GM12878 (cell line): ENCODE results near the gene CRYBA2. TPM values are rescaled to one million over a fixed set of nuclear protein-coding genes. Genes with fewer than 3 reads are reported as not detected.

Experiments used
- ATAC-seq: fragments of 200-7000 bp; cut with Tn5 transposase; 3 replicates; pipeline ENCODE4 v1.9.1; 2020; ENCODE audit warnings: mild to moderate bottlenecking, moderate library complexity
- BruUV-seq: library from RNA; stranded (reverse); fragments of 400-500 nt; replicated peaks from 2 replicates; lab custom pipeline; 2021; lab: Mats Ljungman, UMichigan
- CTCF ChIA-PET: fragments of 300-600 bp; sonication (Branson Sonifier 250); formaldehyde crosslinking; extraction: SDS; loops from one replicate; lab custom pipeline; 2021; ENCODE audit warnings: inconsistent platforms; lab: Yijun Ruan, JAX
- POLR2A ChIA-PET: fragments of 350-600 bp; formaldehyde crosslinking; extraction: SDS; loops from one replicate; lab custom pipeline; 2021; ENCODE audit warnings: inconsistent platforms; lab: Charles Lee
- RAD21 ChIA-PET: fragments of 300-600 bp; sonication (Branson Sonifier 250); formaldehyde crosslinking; loops from one replicate; lab custom pipeline; 2023; ENCODE audit warnings: antibody characterized with exemption; ENCODE audit not compliant: unreplicated experiment; lab: Charles Lee
- SMC1A ChIA-PET: fragments of 300-600 bp; sonication (Branson Sonifier 250); formaldehyde crosslinking; loops from one replicate; lab custom pipeline; 2023; ENCODE audit not compliant: unreplicated experiment, uncharacterized antibody; lab: Charles Lee
- DNase-seq: peaks from one replicate; pipeline ENCODE4 v3.0.0-alpha.2; 2011; ENCODE audit warnings: low read depth, low spot score
- FAIRE-seq: peaks from 3 replicates; lab custom pipeline; 2011; peaks lifted over from hg19 to GRCh38; lab: Jason Lieb, UNC
- H2AFZ ChIP-seq: 2 replicates; pipeline ENCODE4 v1.6.0; 2011; ENCODE audit warnings: low read depth, low read length, control low read depth; ENCODE audit not compliant: control insufficient read depth
- H3K27ac ChIP-seq: 2 replicates; pipeline ENCODE4 v1.5.1; 2011; ENCODE audit warnings: control low read depth; ENCODE audit not compliant: control insufficient read depth, insufficient read depth
- H3K27me3 ChIP-seq, 2 experiments: replicated peaks in 1 of 2; 2 replicates each; pipeline versions ENCODE4 v1.6.0 to v1.6.1; 2011; ENCODE audit warnings: low read length in 1 of 2; ENCODE audit not compliant: control insufficient read depth in 2 of 2, insufficient read depth in 2 of 2
- H3K36me3 ChIP-seq, 2 experiments: 2 replicates each; pipeline ENCODE4 v1.5.1; 2011; ENCODE audit warnings: low read length in 1 of 2; ENCODE audit not compliant: control insufficient read depth in 2 of 2, insufficient read depth in 2 of 2
- H3K4me1 ChIP-seq: 2 replicates; pipeline ENCODE4 v1.6.1; 2011; ENCODE audit warnings: mild to moderate bottlenecking, low read length, moderate library complexity, mixed read lengths; ENCODE audit not compliant: control insufficient read depth, insufficient read depth
- H3K4me2 ChIP-seq: 2 replicates; pipeline ENCODE4 v1.6.0; 2011; ENCODE audit warnings: control low read depth; ENCODE audit not compliant: control insufficient read depth, insufficient read depth
- H3K4me3 ChIP-seq: fragments of 200-600 bp; sonication (generic); 2 replicates; pipeline ENCODE4 v1.5.1; 2016
- H3K79me2 ChIP-seq: 2 replicates; pipeline ENCODE4 v1.6.0; 2011; ENCODE audit warnings: low read length; ENCODE audit not compliant: control insufficient read depth, insufficient read depth
- H3K9ac ChIP-seq: 2 replicates; pipeline ENCODE4 v1.8.0; 2011; ENCODE audit warnings: low read length, control low read depth, mixed read lengths; ENCODE audit not compliant: control insufficient read depth, insufficient read depth
- H3K9me3 ChIP-seq: replicated peaks from 3 replicates; pipeline ENCODE4 v1.5.1; 2011; ENCODE audit warnings: mild to moderate bottlenecking, low read length; ENCODE audit not compliant: control insufficient read depth, insufficient read depth
- H4K20me1 ChIP-seq: 2 replicates; pipeline ENCODE4 v1.6.0; 2011; ENCODE audit not compliant: control insufficient read depth, insufficient read depth
- ASH2L ChIP-seq: fragments of 300-600, 200-600 bp; sonication (generic); IDR thresholded peaks from 2 replicates; pipeline ENCODE4 v1.6.1; 2017; ENCODE audit warnings: low read depth, mild to moderate bottlenecking, borderline replicate concordance
- BACH1 ChIP-seq: fragments of 450-650 bp; IDR thresholded peaks from 2 replicates; pipeline ENCODE4 v1.6.1; 2017; ENCODE audit warnings: mild to moderate bottlenecking, borderline replicate concordance
- BMI1 ChIP-seq: fragments of 450-650 bp; IDR thresholded peaks from 2 replicates; pipeline ENCODE4 v1.6.1; 2016; ENCODE audit warnings: mild to moderate bottlenecking, moderate library complexity, borderline replicate concordance
- FOXK2 ChIP-seq: fragments of 450-650 bp; IDR thresholded peaks from 2 replicates; pipeline ENCODE4 v1.6.1; 2017; ENCODE audit warnings: mild to moderate bottlenecking, moderate library complexity
- FOXM1 ChIP-seq: IDR thresholded peaks from 2 replicates; pipeline ENCODE4 v1.6.1; 2012; ENCODE audit warnings: low read depth, mild to moderate bottlenecking, inconsistent platforms, low read length, moderate library complexity
- GABPA ChIP-seq: IDR thresholded peaks from 2 replicates; pipeline ENCODE4 v1.6.1; 2014; ENCODE audit warnings: antibody characterized with exemption, low read depth, mild to moderate bottlenecking, inconsistent platforms
- HDAC6 ChIP-seq: fragments of 200-600 bp; sonication (generic); IDR thresholded peaks from one replicate; pipeline ENCODE4 v1.8.0; 2017; ENCODE audit warnings: antibody characterized with exemption; ENCODE audit not compliant: unreplicated experiment
- JUNB ChIP-seq: IDR thresholded peaks from 2 replicates; pipeline ENCODE4 v1.6.1; 2016; ENCODE audit warnings: antibody characterized with exemption, mild to moderate bottlenecking
- NRF1 ChIP-seq: conservative IDR thresholded peaks from 2 replicates; pipeline ENCODE4 v1.6.1; 2011; ENCODE audit warnings: mild to moderate bottlenecking, low read depth, low read length, improper control_type of control experiment
- PAX5 ChIP-seq: IDR thresholded peaks from 2 replicates; pipeline ENCODE4 v1.6.1; 2011; ENCODE audit warnings: low read depth, low read length, borderline replicate concordance
- POLR2AphosphoS2 ChIP-seq: IDR thresholded peaks from 2 replicates; pipeline ENCODE4 v1.6.1; 2011; ENCODE audit warnings: low read depth, mild to moderate bottlenecking, low read length, improper control_type of control experiment, moderate library complexity
- RCOR1 ChIP-seq: conservative IDR thresholded peaks from 2 replicates; pipeline ENCODE4 v1.6.1; 2012; ENCODE audit warnings: low read depth, low read length, improper control_type of control experiment
- SMAD5 ChIP-seq: IDR thresholded peaks from 2 replicates; pipeline ENCODE4 v1.6.1; 2016; ENCODE audit warnings: antibody characterized with exemption, low read depth
- SMC3 ChIP-seq: IDR thresholded peaks from 2 replicates; pipeline ENCODE4 v1.6.1; 2011; ENCODE audit warnings: low read length, improper control_type of control experiment, borderline replicate concordance
- SPI1 ChIP-seq: IDR thresholded peaks from 2 replicates; pipeline ENCODE4 v1.6.1; 2011; ENCODE audit warnings: low read depth, mild to moderate bottlenecking, low read length, moderate library complexity, borderline replicate concordance; ENCODE audit not compliant: insufficient read depth
- ZNF217 ChIP-seq: fragments of 450-650 bp; IDR thresholded peaks from 2 replicates; pipeline ENCODE4 v1.6.1; 2017; ENCODE audit warnings: antibody characterized with exemption, mild to moderate bottlenecking
- ZNF274 ChIP-seq: IDR thresholded peaks from one replicate; pipeline ENCODE4 v1.8.0; 2011; ENCODE audit not compliant: insufficient read length, insufficient read depth
- WGBS: methylation state at CpG from one replicate; pipeline ENCODE4 v1.1.6; 2016; ENCODE audit warnings: low lambda C conversion rate; ENCODE audit not compliant: insufficient replicate concordance, insufficient coverage; ENCODE audit errors: missing lambda C conversion rate; 5-methylcytosine and 5-hydroxymethylcytosine counted together
- in situ Hi-C: fragments of 300-500 bp; cut with MboI; formaldehyde crosslinking; loops from 9 replicates; pipeline ENCODE4 v1.14.3; 2018; ENCODE audit warnings: mixed read lengths
- intact Hi-C: fragments of 100-400 bp; cut with micrococcal nuclease; formaldehyde crosslinking; loops from one replicate; pipeline ENCODE4 v1.14.2; 2022; ENCODE audit not compliant: unreplicated experiment
- polyA plus RNA-seq, 11 experiments: library from polyadenylated mRNA; depleted of rRNA in 4 of 11; unstranded in 6 of 11; stranded (reverse) in 5 of 11; fragments of >200 nt; fragmentation: Nextera tagmentation in 4 of 11; fragmentation: Illumina TruSeq in 1 of 11; extraction: Ambion mirVana in 4 of 11; extraction: Trizol in 1 of 11; gene quantifications; 1 replicate in 1 of 11; 2 replicates in 10 of 11; pipeline versions ENCODE4 v1.2.1 to v1.2.3, GENCODE V29; 2011 to 2016; ENCODE audit warnings: inconsistent platforms in 2 of 11, missing spikeins in 2 of 11, low read depth in 1 of 11
- total RNA-seq, 4 experiments: library from RNA; depleted of rRNA in 3 of 4; stranded (reverse); fragments of >200 nt in 3 of 4; fragmentation: Illumina TruSeq in 1 of 4; extraction: Trizol in 1 of 4; gene quantifications; 2 replicates each; pipeline versions ENCODE4 v1.2.1 to v1.2.3, GENCODE V29; 2013 to 2021
- TF ChIP-seq, protein P1 (sequence below): fragments of 450-650 bp; IDR thresholded peaks from 2 replicates; pipeline ENCODE4 v1.6.1; 2017; ENCODE audit warnings: mild to moderate bottlenecking, low read depth, inconsistent platforms; ENCODE audit not compliant: poor library complexity, severe bottlenecking
- TF ChIP-seq, protein P2 (sequence below): IDR thresholded peaks from 2 replicates; pipeline ENCODE4 v1.6.1; 2012; ENCODE audit warnings: low read length, inconsistent platforms
- TF ChIP-seq, protein P3 (sequence below): fragments of 450-650 bp; IDR thresholded peaks from 2 replicates; pipeline ENCODE4 v1.6.1; 2014; ENCODE audit warnings: mild to moderate bottlenecking

CRYBA2 gene
- total and polyA plus RNA-seq, 10 of the 15 experiments (the other 5 are each of a cell fraction or from before 2014, with no cell fraction given): not detected

DNA sequence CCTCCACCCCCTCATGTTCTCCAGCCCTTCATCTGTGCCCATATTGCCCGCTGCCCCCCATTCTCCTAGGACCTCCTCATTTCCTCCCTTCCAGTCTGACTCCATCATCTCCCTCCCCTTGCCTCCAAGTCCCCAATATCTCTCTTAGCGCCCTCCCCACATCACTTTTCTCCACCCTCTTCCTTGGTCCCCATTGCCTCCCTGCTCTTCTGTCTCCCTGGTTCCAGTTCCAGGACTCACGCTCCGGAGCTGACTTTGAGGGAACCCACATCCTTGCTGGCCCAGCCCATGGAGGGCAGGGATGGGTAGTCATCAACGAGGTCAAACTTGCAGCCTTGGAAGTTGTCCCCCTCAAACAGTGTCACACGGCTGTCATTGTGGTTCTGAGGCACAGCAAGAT, 2.6 kb downstream of the CRYBA2 start:
- Histone ChIP-seq H4K20me1 (peaks cover 3% of the 10 kb centered on the region; the same call in 1 of the 2 replicates), H3K9me3 (no peaks in the 10 kb centered on the region), H3K36me3 (no peaks in the 10 kb centered on the region), H3K4me3 (no peak overlapping the region), H2AFZ (no peak overlapping the region), H3K79me2 (no peaks in the 10 kb centered on the region), H3K27ac (no peak overlapping the region), H3K4me2 (no peak overlapping the region), H3K9ac (no peak overlapping the region), H3K4me1 (no peaks in the 10 kb centered on the region), H3K27me3 (peaks cover 27 to 32% of the 10 kb centered on the region in 2 experiments)
- 10% methylated on average over 6 of the region's 6 CpGs for WGBS
- in situ Hi-C loops: no loop called here
- CTCF ChIA-PET: interaction anchor here (1.6 kb wide), 1 partner anchor 39 kb away, joined by 5 read pairs; no protein-coding TSS in a partner anchor
- RAD21 ChIA-PET: interaction anchor here (0.9 kb wide), 1 partner anchor 129 kb away, joined by 3 read pairs; no protein-coding TSS in a partner anchor
- intact Hi-C loops: no loop called here
- BruUV-seq: no TSS peak
- DNase-seq: no peak
- POLR2A ChIA-PET: no interaction called here
- SMC1A ChIA-PET: no interaction called here
- no peak for FAIRE-seq
- TF ChIP-seq ZNF217 (no peak), RCOR1 (no peak), HDAC6 (no peak), BACH1 (no peak), ZNF274 (no peak), ASH2L (no peak), SMAD5 (no peak), PAX5 (no peak), SMC3 (no peak), FOXM1 (no peak), POLR2AphosphoS2 (no peak), GABPA (no peak), BMI1 (no peak), JUNB (no peak), NRF1 (no peak), FOXK2 (no peak), SPI1 (no peak)
- TF ChIP-seq, protein P1, sequence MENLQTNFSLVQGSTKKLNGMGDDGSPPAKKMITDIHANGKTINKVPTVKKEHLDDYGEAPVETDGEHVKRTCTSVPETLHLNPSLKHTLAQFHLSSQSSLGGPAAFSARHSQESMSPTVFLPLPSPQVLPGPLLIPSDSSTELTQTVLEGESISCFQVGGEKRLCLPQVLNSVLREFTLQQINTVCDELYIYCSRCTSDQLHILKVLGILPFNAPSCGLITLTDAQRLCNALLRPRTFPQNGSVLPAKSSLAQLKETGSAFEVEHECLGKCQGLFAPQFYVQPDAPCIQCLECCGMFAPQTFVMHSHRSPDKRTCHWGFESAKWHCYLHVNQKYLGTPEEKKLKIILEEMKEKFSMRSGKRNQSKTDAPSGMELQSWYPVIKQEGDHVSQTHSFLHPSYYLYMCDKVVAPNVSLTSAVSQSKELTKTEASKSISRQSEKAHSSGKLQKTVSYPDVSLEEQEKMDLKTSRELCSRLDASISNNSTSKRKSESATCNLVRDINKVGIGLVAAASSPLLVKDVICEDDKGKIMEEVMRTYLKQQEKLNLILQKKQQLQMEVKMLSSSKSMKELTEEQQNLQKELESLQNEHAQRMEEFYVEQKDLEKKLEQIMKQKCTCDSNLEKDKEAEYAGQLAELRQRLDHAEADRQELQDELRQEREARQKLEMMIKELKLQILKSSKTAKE: no peak
- TF ChIP-seq, protein P2, sequence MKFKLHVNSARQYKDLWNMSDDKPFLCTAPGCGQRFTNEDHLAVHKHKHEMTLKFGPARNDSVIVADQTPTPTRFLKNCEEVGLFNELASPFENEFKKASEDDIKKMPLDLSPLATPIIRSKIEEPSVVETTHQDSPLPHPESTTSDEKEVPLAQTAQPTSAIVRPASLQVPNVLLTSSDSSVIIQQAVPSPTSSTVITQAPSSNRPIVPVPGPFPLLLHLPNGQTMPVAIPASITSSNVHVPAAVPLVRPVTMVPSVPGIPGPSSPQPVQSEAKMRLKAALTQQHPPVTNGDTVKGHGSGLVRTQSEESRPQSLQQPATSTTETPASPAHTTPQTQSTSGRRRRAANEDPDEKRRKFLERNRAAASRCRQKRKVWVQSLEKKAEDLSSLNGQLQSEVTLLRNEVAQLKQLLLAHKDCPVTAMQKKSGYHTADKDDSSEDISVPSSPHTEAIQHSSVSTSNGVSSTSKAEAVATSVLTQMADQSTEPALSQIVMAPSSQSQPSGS: no peak
- TF ChIP-seq, protein P3, sequence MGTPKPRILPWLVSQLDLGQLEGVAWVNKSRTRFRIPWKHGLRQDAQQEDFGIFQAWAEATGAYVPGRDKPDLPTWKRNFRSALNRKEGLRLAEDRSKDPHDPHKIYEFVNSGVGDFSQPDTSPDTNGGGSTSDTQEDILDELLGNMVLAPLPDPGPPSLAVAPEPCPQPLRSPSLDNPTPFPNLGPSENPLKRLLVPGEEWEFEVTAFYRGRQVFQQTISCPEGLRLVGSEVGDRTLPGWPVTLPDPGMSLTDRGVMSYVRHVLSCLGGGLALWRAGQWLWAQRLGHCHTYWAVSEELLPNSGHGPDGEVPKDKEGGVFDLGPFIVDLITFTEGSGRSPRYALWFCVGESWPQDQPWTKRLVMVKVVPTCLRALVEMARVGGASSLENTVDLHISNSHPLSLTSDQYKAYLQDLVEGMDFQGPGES: no peak
- no peak for ATAC-seq
